ENCODE results near the gene SRPK2. TPM values are rescaled to one million over a fixed set of nuclear protein-coding genes. Genes with fewer than 3 reads are reported as not detected.
"Not testable (repeated sequence)": the region's sequence is repeated elsewhere in the genome, so short reads cannot be mapped to it uniquely, and the experiment has no call there.

Gene SRPK2
- total RNA-seq, 1 experiment from 2014 or later: 69.7 TPM

GRCh38 chr7:105396566-105396965 lies 7.8 kb upstream of the SRPK2 start:
- H3K27ac ChIP-seq: no peak overlapping the region
- H3K4me1 ChIP-seq: peaks cover 6% of the 10 kb centered on the region
- no peaks in the 10 kb centered on the region for H3K9me3 ChIP-seq (replicated peaks)
- no peaks in the 10 kb centered on the region for H3K36me3 ChIP-seq
- H3K4me3 ChIP-seq: no peak overlapping the region
- DNase-seq: no peak
- no peaks in the 10 kb centered on the region for H3K27me3 ChIP-seq

- Histone ChIP-seq H3K27me3 (no peaks in the 10 kb centered on the region), H3K36me3 (no peaks in the 10 kb centered on the region), H3K4me1 (peaks cover 5% of the 10 kb centered on the region; the same call in 1 of the 2 replicates), H3K27ac (no peak overlapping the region), H3K4me3 (no peak overlapping the region), H3K9me3 (replicated peaks) (no peaks in the 10 kb centered on the region)
- DNase-seq: no peak
These were observed 2.7 kb upstream of the SRPK2 start for GRCh38 chr7:105391429-105391828.

- H3K36me3 ChIP-seq: 0 out of 2 replicates have a peak, but pooled peaks cover 5% of the 10 kb centered on the region
- no peak overlapping the region for H3K4me3 ChIP-seq
- no peaks in the 10 kb centered on the region for H3K27me3 ChIP-seq
- no peaks in the 10 kb centered on the region for H3K9me3 ChIP-seq (replicated peaks)
- no peak for DNase-seq
- peaks cover 5% of the 10 kb centered on the region; the same call in 1 of the 2 replicates for H3K4me1 ChIP-seq
- no peak overlapping the region for H3K27ac ChIP-seq
These were observed 1.2 kb upstream of the SRPK2 start for GRCh38 chr7:105389889-105390288.

- H3K27me3 ChIP-seq: no peaks in the 10 kb centered on the region
- no peaks in the 10 kb centered on the region for H3K9me3 ChIP-seq (replicated peaks)
- peak overlapping the region; percentile 100 for H3K4me3 ChIP-seq
- 0 out of 2 replicates have a peak, but pooled peaks cover 5% of the 10 kb centered on the region for H3K36me3 ChIP-seq
- peaks cover 5% of the 10 kb centered on the region; the same call in 1 of the 2 replicates for H3K4me1 ChIP-seq
- DNase-seq: peak; percentile 77 to 79
- H3K27ac ChIP-seq: no peak overlapping the region
These were observed 448 bp upstream of the SRPK2 start for GRCh38 chr7:105389088-105389650.

GRCh38 chr7:105387508-105388355 lies 989 bp downstream of the SRPK2 start:
- Histone ChIP-seq H3K27ac (peak overlapping the region; percentile 10; the same call in 1 of the 2 replicates), H3K27me3 (no peaks in the 10 kb centered on the region), H3K9me3 (replicated peaks) (0 out of 2 replicates have a peak, but pooled peaks cover 2% of the 10 kb centered on the region), H3K4me1 (peaks cover 5% of the 10 kb centered on the region; the same call in 1 of the 2 replicates), H3K36me3 (0 out of 2 replicates have a peak, but pooled peaks cover 7% of the 10 kb centered on the region), H3K4me3 (peak overlapping the region; percentile 100)
- DNase-seq: peak; percentile 77 to 78

GRCh38 chr7:105377903-105378302 lies 10.8 kb downstream of the SRPK2 start:
- H3K36me3 ChIP-seq: 0 out of 2 replicates have a peak, but pooled peaks cover 2% of the 10 kb centered on the region
- no peak overlapping the region for H3K4me3 ChIP-seq
- no peak for DNase-seq
- H3K27ac ChIP-seq: no peak overlapping the region
- no peaks in the 10 kb centered on the region for H3K4me1 ChIP-seq
- H3K9me3 ChIP-seq (replicated peaks): no peaks in the 10 kb centered on the region
- no peaks in the 10 kb centered on the region for H3K27me3 ChIP-seq

GRCh38 chr7:105376908-105377533 lies 11.7 kb downstream of the SRPK2 start:
- no peak for DNase-seq
- Histone ChIP-seq H3K4me1 (no peaks in the 10 kb centered on the region), H3K27ac (no peak overlapping the region), H3K9me3 (replicated peaks) (no peaks in the 10 kb centered on the region), H3K36me3 (no peaks in the 10 kb centered on the region), H3K27me3 (no peaks in the 10 kb centered on the region), H3K4me3 (no peak overlapping the region)

GRCh38 chr7:105369944-105370343 lies 18.8 kb downstream of the SRPK2 start:
- 0 out of 2 replicates have a peak, but pooled peaks cover 3% of the 10 kb centered on the region for H3K36me3 ChIP-seq
- H3K9me3 ChIP-seq (replicated peaks): no peaks in the 10 kb centered on the region
- DNase-seq: no peak
- H3K27ac ChIP-seq: no peak overlapping the region
- no peaks in the 10 kb centered on the region for H3K27me3 ChIP-seq
- H3K4me3 ChIP-seq: no peak overlapping the region
- H3K4me1 ChIP-seq: 0 out of 2 replicates have a peak, but pooled peaks cover 2% of the 10 kb centered on the region

GRCh38 chr7:105367458-105367857 lies 21.3 kb downstream of the SRPK2 start:
- no peak for DNase-seq
- Histone ChIP-seq H3K9me3 (replicated peaks) (peaks cover 6% of the 10 kb centered on the region; the same call in 1 of the 2 replicates), H3K4me3 (no peak overlapping the region)

GRCh38 chr7:105365541-105366534 lies 22.9 kb downstream of the SRPK2 start:
- H3K27me3 ChIP-seq: no peaks in the 10 kb centered on the region
- H3K9me3 ChIP-seq (replicated peaks): peaks cover 15% of the 10 kb centered on the region
- H3K36me3 ChIP-seq: 0 out of 2 replicates have a peak, but pooled peaks cover 3% of the 10 kb centered on the region
- H3K27ac ChIP-seq: no peak overlapping the region
- DNase-seq: no peak
- H3K4me1 ChIP-seq: 0 out of 2 replicates have a peak, but pooled peaks cover 2% of the 10 kb centered on the region
- H3K4me3 ChIP-seq: no peak overlapping the region

More at GRCh38 chr7:105367458-105367857, 21.3 kb downstream of the SRPK2 start:
- no peaks in the 10 kb centered on the region for H3K27me3 ChIP-seq
- H3K27ac ChIP-seq: no peak overlapping the region
- 0 out of 2 replicates have a peak, but pooled peaks cover 2% of the 10 kb centered on the region for H3K4me1 ChIP-seq
- H3K36me3 ChIP-seq: 0 out of 2 replicates have a peak, but pooled peaks cover 3% of the 10 kb centered on the region

- H3K4me1 ChIP-seq: no peaks in the 10 kb centered on the region
- H3K27me3 ChIP-seq: no peaks in the 10 kb centered on the region
- H3K9me3 ChIP-seq (replicated peaks): peaks cover 15% of the 10 kb centered on the region
- DNase-seq: no peak
- H3K4me3 ChIP-seq: no peak overlapping the region
- no peak overlapping the region for H3K27ac ChIP-seq
- H3K36me3 ChIP-seq: 0 out of 2 replicates have a peak, but pooled peaks cover 3% of the 10 kb centered on the region
These were observed 24.0 kb downstream of the SRPK2 start for GRCh38 chr7:105364684-105365083.

GRCh38 chr7:105363657-105364056 lies 25.1 kb downstream of the SRPK2 start:
- not testable (repeated sequence) for DNase-seq, H3K36me3 ChIP-seq, H3K27ac ChIP-seq, H3K4me3 ChIP-seq, H3K27me3 ChIP-seq, H3K4me1 ChIP-seq
- H3K9me3 ChIP-seq (replicated peaks): peaks cover 15% of the 10 kb centered on the region

- peaks cover 15% of the 10 kb centered on the region for H3K9me3 ChIP-seq (replicated peaks)
- H3K27me3 ChIP-seq, DNase-seq: not testable (repeated sequence)
These were observed 26.0 kb downstream of the SRPK2 start for GRCh38 chr7:105362685-105363084.

GRCh38 chr7:105361995-105362394 lies 26.7 kb downstream of the SRPK2 start:
- not testable (repeated sequence) for H3K27me3 ChIP-seq, H3K36me3 ChIP-seq, H3K4me1 ChIP-seq, H3K4me3 ChIP-seq, DNase-seq, H3K27ac ChIP-seq
- H3K9me3 ChIP-seq (replicated peaks): peaks cover 15% of the 10 kb centered on the region

More at GRCh38 chr7:105362685-105363084, 26.0 kb downstream of the SRPK2 start:
- H3K36me3 ChIP-seq, H3K27ac ChIP-seq, H3K4me3 ChIP-seq, H3K4me1 ChIP-seq: not testable (repeated sequence)
